CD14-positive monocyte (primary cell): Measurements from ENCODE around the gene MUC12. TPM values are rescaled to one million over a fixed set of nuclear protein-coding genes. Genes with fewer than 3 reads are reported as not detected.

ENCODE experiments used
- DNase-seq, 3 donors: peaks; one replicate each; pipeline ENCODE4 v3.0.0-alpha.2; 2011 to 2022
- H2AFZ ChIP-seq: 2 replicates; pipeline ENCODE4 v1.6.0; 2012; ENCODE audit warnings: mild to moderate bottlenecking, low read depth, low read length, inconsistent platforms; ENCODE audit not compliant: insufficient read depth, poor library complexity, severe bottlenecking
- H3K27ac ChIP-seq, 2 donors: 1 replicate in 1 of 2; 2 replicates in 1 of 2; pipeline ENCODE4 v1.5.1; 2012 to 2013; ENCODE audit warnings: low read length in 2 of 2, control low read depth in 1 of 2, inconsistent platforms in 1 of 2, low read depth in 1 of 2, mild to moderate bottlenecking in 1 of 2
- H3K27me3 ChIP-seq, 2 donors: one replicate each; pipeline versions ENCODE4 v1.6.0 to v1.6.1; 2011 to 2013; ENCODE audit warnings: low read length in 2 of 2; ENCODE audit not compliant: control insufficient read depth in 2 of 2, insufficient read depth in 2 of 2
- H3K36me3 ChIP-seq, 2 donors: replicated peaks in 1 of 2; 1 replicate in 1 of 2; 2 replicates in 1 of 2; pipeline versions ENCODE4 v1.5.1 to v1.6.1; 2012 to 2013; ENCODE audit warnings: low read length in 2 of 2, control low read depth in 1 of 2, inconsistent platforms in 1 of 2, mild to moderate bottlenecking in 1 of 2; ENCODE audit not compliant: insufficient read depth in 2 of 2, control insufficient read depth in 1 of 2
- H3K4me1 ChIP-seq, 2 donors: 1 replicate in 1 of 2; 2 replicates in 1 of 2; pipeline versions ENCODE4 v1.5.1 to v1.6.1; 2012 to 2013; ENCODE audit warnings: low read length in 2 of 2, control low read depth in 1 of 2, inconsistent platforms in 1 of 2, mild to moderate bottlenecking in 1 of 2, moderate library complexity in 1 of 2; ENCODE audit not compliant: insufficient read depth in 2 of 2, control insufficient read depth in 1 of 2
- H3K4me2 ChIP-seq: replicated peaks from 2 replicates; pipeline ENCODE3; 2012; ENCODE audit warnings: low read length, moderate library complexity, mild to moderate bottlenecking; ENCODE audit not compliant: poor library complexity, severe bottlenecking; ENCODE audit errors: extremely low read depth
- H3K4me3 ChIP-seq, 3 experiments: fragments of 200-600 bp in 1 of 3; sonication (generic) in 1 of 3; replicated peaks in 1 of 3; 1 replicate in 2 of 3; 2 replicates in 1 of 3; pipeline ENCODE4 v1.5.1; 2011 to 2013; ENCODE audit warnings: low read length in 3 of 3, mild to moderate bottlenecking in 3 of 3, control low read depth in 2 of 3, low read depth in 2 of 3, inconsistent platforms in 1 of 3, moderate library complexity in 1 of 3
- H3K79me2 ChIP-seq: 2 replicates; pipeline ENCODE4 v1.6.0; 2012; ENCODE audit warnings: mild to moderate bottlenecking, control low read depth, inconsistent platforms, low read length, moderate library complexity; ENCODE audit not compliant: insufficient read depth
- H3K9ac ChIP-seq: 2 replicates; pipeline ENCODE4 v1.6.0; 2017; ENCODE audit warnings: low read length, mild to moderate bottlenecking; ENCODE audit not compliant: insufficient read depth, poor library complexity, severe bottlenecking
- H3K9me3 ChIP-seq, 2 donors: replicated peaks in 1 of 2; 1 replicate in 1 of 2; 2 replicates in 1 of 2; pipeline versions ENCODE4 v1.5.1 to v1.6.1; 2012 to 2013; ENCODE audit warnings: low read length in 2 of 2, control low read depth in 1 of 2; ENCODE audit not compliant: control insufficient read depth in 1 of 2, insufficient read depth in 1 of 2
- H4K20me1 ChIP-seq: 2 replicates; pipeline ENCODE4 v1.6.0; 2012; ENCODE audit warnings: mild to moderate bottlenecking, low read length, control low read depth, moderate library complexity; ENCODE audit not compliant: insufficient read depth
- H3K27ac Mint-ChIP-seq, 7 donors: one replicate each; pipeline ENCODE4 v1.8.0; 2020; ENCODE audit warnings: mild to moderate bottlenecking in 7 of 7, mixed read lengths in 7 of 7, moderate library complexity in 6 of 7, inconsistent platforms in 2 of 7
- H3K27me3 Mint-ChIP-seq, 3 donors: one replicate each; pipeline ENCODE4 v1.8.0; 2021 to 2022; ENCODE audit warnings: low read depth in 3 of 3, mild to moderate bottlenecking in 3 of 3, mixed read lengths in 3 of 3, moderate library complexity in 3 of 3, inconsistent platforms in 1 of 3
- H3K36me3 Mint-ChIP-seq, 2 donors: one replicate each; pipeline ENCODE4 v1.8.0; 2020; ENCODE audit warnings: mixed read lengths in 2 of 2, inconsistent platforms in 1 of 2, mild to moderate bottlenecking in 1 of 2
- H3K4me1 Mint-ChIP-seq: one replicate; pipeline ENCODE4 v1.8.0; 2020; ENCODE audit warnings: mild to moderate bottlenecking, mixed read lengths
- H3K4me3 Mint-ChIP-seq, 2 donors: one replicate each; pipeline ENCODE4 v1.8.0; 2020; ENCODE audit warnings: mild to moderate bottlenecking in 2 of 2, mixed read lengths in 2 of 2, moderate library complexity in 1 of 2
- H3K9me3 Mint-ChIP-seq, 7 donors: one replicate each; pipeline ENCODE4 v1.8.0; 2020 to 2022; ENCODE audit warnings: mixed read lengths in 7 of 7, mild to moderate bottlenecking in 6 of 7, moderate library complexity in 6 of 7, inconsistent platforms in 2 of 7
- WGBS: methylation state at CpG from one replicate; pipeline ENCODE4 v1.1.5; 2013; ENCODE audit warnings: missing lambda C conversion rate; ENCODE audit not compliant: insufficient coverage; 5-methylcytosine and 5-hydroxymethylcytosine counted together
- intact Hi-C, 2 donors: fragments of 100-400 bp; cut with micrococcal nuclease; formaldehyde crosslinking; loops; one replicate each; pipeline versions ENCODE4 v1.15.0 to v1.15.1; 2023
- polyA plus RNA-seq, 3 donors: library from polyadenylated mRNA; depleted of rRNA in 1 of 3; unstranded in 2 of 3; stranded (reverse) in 1 of 3; fragments of 300-500 nt in 2 of 3; fragments of >200 nt in 1 of 3; fragmentation: Illumina TruSeq in 2 of 3; gene quantifications; 1 replicate in 2 of 3; 2 replicates in 1 of 3; pipeline ENCODE4 v1.2.3, GENCODE V29; 2012 to 2021
- TF ChIP-seq, protein P1 (sequence below): fragments of 200-600 bp; IDR thresholded peaks from one replicate; pipeline ENCODE4 v1.8.0; 2022; ENCODE audit warnings: antibody characterized with exemption, mild to moderate bottlenecking

MUC12 gene
- polyA plus RNA-seq, 3 donors, result 0.44 TPM; not detected in 2

DNA sequence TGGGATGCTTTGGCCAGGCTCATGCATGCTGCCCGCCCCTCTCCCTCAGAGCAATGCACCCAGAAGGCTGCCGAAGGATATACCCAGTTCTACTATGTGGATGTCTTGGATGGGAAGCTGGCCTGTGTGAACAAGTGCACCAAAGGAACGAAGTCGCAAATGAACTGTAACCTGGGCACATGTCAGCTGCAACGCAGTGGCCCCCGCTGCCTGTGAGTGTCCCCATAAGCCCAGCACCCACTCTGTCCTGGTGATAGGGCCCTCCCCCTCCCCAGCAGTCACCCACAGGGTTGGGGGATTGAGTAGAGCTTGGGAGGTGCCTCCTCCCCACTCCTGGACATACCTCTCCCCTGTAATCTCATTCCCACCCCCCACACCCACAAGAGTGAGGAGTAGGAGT is 43.6 kb downstream of the MUC12 start:
- Histone ChIP-seq H4K20me1 (no peaks in the 10 kb centered on the region), H3K4me2 (no peak overlapping the region), H3K27ac (no peak overlapping the region), H3K27me3 (peaks cover 0 to 18% of the 10 kb centered on the region in 2 donors), H3K36me3 (no peaks in the 10 kb centered on the region), H3K9me3 (no peaks in the 10 kb centered on the region), H3K4me3 (no peak overlapping the region), H2AFZ (no peak overlapping the region), H3K9ac (no peak overlapping the region), H3K4me1 (peaks cover 10 to 13% of the 10 kb centered on the region in 2 donors), H3K79me2 (no peaks in the 10 kb centered on the region)
- TF ChIP-seq, protein P1, sequence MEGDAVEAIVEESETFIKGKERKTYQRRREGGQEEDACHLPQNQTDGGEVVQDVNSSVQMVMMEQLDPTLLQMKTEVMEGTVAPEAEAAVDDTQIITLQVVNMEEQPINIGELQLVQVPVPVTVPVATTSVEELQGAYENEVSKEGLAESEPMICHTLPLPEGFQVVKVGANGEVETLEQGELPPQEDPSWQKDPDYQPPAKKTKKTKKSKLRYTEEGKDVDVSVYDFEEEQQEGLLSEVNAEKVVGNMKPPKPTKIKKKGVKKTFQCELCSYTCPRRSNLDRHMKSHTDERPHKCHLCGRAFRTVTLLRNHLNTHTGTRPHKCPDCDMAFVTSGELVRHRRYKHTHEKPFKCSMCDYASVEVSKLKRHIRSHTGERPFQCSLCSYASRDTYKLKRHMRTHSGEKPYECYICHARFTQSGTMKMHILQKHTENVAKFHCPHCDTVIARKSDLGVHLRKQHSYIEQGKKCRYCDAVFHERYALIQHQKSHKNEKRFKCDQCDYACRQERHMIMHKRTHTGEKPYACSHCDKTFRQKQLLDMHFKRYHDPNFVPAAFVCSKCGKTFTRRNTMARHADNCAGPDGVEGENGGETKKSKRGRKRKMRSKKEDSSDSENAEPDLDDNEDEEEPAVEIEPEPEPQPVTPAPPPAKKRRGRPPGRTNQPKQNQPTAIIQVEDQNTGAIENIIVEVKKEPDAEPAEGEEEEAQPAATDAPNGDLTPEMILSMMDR, result no peak
- no peak for DNase-seq
- Mint-ChIP-seq H3K27ac (no peak overlapping the region), H3K4me3 (no peak overlapping the region), H3K27me3 (peaks cover 19 to 36% (median 26%) of the 10 kb centered on the region in 3 donors), H3K36me3 (no peaks in the 10 kb centered on the region), H3K9me3 (peaks cover 0 to 7% (median 0%) of the 10 kb centered on the region in 7 donors), H3K4me1 (peaks cover 9% of the 10 kb centered on the region)
- intact Hi-C loops, result no loop called here
- 95% methylated on average over 2 of the region's 6 CpGs for WGBS

- H3K27me3 Mint-ChIP-seq, result peaks cover 16 to 42% (median 21%) of the 10 kb centered on the region in 3 donors
- H3K4me2 ChIP-seq, result no peak overlapping the region
These were observed 46.3 kb downstream of the MUC12 start for GRCh38 chr7:101015626-101016025.

More at GRCh38 chr7:101015626-101016025, 46.3 kb downstream of the MUC12 start:
- Mint-ChIP-seq H3K36me3 (no peaks in the 10 kb centered on the region), H3K4me3 (peak overlapping the region in 1 of 2 donors; percentile 51), H3K9me3 (peaks cover 0 to 7% (median 0%) of the 10 kb centered on the region in 7 donors), H3K27ac (peak overlapping the region in 1 of 7 donors; percentile 42), H3K4me1 (peaks cover 9% of the 10 kb centered on the region)
- TF ChIP-seq, protein P1, result no peak
- H2AFZ ChIP-seq, result no peak overlapping the region
- H3K27ac ChIP-seq, result no peak overlapping the region
- no peaks in the 10 kb centered on the region for H3K9me3 ChIP-seq
- H4K20me1 ChIP-seq, result no peaks in the 10 kb centered on the region
- peaks cover 0 to 23% of the 10 kb centered on the region in 2 donors for H3K27me3 ChIP-seq
- H3K79me2 ChIP-seq, result no peaks in the 10 kb centered on the region
- no peak overlapping the region for H3K9ac ChIP-seq
- no peak overlapping the region for H3K4me3 ChIP-seq
- intact Hi-C loops, result no loop called here
- H3K36me3 ChIP-seq, result no peaks in the 10 kb centered on the region
- WGBS, result 74% methylated on average over 7 of the region's 8 CpGs
- H3K4me1 ChIP-seq, result peaks cover 10 to 13% of the 10 kb centered on the region in 2 donors
- no peak for DNase-seq
